ENCODE results near the gene SLC15A5.

Gene SLC15A5

DNA sequence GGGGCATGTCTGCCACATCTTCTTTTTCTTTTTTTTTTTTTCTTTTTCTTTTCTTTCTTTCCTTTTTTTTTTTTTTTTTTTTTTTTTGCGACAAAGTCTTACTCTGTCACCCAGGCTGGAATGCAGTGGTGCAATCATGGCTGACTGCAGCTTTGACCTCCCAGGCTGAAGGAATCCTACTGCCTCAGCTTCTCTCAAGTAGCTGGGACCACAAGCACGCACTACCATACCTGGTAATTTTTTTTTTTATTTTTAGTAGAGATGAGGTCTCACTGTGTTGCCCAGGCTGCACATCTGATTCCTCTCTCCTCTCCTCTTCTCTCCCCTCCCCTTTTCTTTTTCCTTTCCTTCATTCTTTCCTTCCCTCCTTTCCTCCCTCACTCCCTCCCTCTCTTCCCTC is 18.5 kb downstream of the SLC15A5 start:
- TF ChIP-seq, protein P1, sequence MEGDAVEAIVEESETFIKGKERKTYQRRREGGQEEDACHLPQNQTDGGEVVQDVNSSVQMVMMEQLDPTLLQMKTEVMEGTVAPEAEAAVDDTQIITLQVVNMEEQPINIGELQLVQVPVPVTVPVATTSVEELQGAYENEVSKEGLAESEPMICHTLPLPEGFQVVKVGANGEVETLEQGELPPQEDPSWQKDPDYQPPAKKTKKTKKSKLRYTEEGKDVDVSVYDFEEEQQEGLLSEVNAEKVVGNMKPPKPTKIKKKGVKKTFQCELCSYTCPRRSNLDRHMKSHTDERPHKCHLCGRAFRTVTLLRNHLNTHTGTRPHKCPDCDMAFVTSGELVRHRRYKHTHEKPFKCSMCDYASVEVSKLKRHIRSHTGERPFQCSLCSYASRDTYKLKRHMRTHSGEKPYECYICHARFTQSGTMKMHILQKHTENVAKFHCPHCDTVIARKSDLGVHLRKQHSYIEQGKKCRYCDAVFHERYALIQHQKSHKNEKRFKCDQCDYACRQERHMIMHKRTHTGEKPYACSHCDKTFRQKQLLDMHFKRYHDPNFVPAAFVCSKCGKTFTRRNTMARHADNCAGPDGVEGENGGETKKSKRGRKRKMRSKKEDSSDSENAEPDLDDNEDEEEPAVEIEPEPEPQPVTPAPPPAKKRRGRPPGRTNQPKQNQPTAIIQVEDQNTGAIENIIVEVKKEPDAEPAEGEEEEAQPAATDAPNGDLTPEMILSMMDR (IDR thresholded peaks at IDR 0.05; ENCODE audit: insufficient read depth, low read length, poor library complexity, severe bottlenecking): no peak
- TF ChIP-seq EZH2phosphoT487 (conservative IDR thresholded peaks at IDR 0.05; ENCODE audit: low read length): no peak

GRCh38 chr12:16246264-16246663 is 31.2 kb downstream of the SLC15A5 start:
- TF ChIP-seq EZH2phosphoT487 (conservative IDR thresholded peaks at IDR 0.05; ENCODE audit: low read length): no peak
- TF ChIP-seq, protein P1 (IDR thresholded peaks at IDR 0.05; ENCODE audit: insufficient read depth, low read length, poor library complexity, severe bottlenecking): no peak
- Histone ChIP-seq H3K79me2 (ENCODE audit: insufficient read depth, low read length) (no peaks in the 10 kb centered on the region), H4K20me1 (ENCODE audit: low read depth, low read length) (no peaks in the 10 kb centered on the region), H3K4me3 (ENCODE audit: insufficient read depth, low read length, poor library complexity, severe bottlenecking) (no peak overlapping the region), H3K9me2 (replicated peaks; ENCODE audit: insufficient read depth, low read length) (no peaks in the 10 kb centered on the region), H3F3A (ENCODE audit: insufficient read depth) (no peaks in the 10 kb centered on the region), H3K4me2 (ENCODE audit: low read depth, low read length, poor library complexity, severe bottlenecking) (no peak overlapping the region), H3K9me3 (ENCODE audit: insufficient read depth, low read length) (0 out of 2 replicates have a peak, but pooled peaks cover 4% of the 10 kb centered on the region), H3K27ac (ENCODE audit: low read depth, low read length) (no peak overlapping the region), H3K36me3 (ENCODE audit: low read length) (no peaks in the 10 kb centered on the region), H2AFZ (ENCODE audit: low read depth, low read length, severe bottlenecking) (no peak overlapping the region), H3K27me3 (ENCODE audit: low read length) (no peaks in the 10 kb centered on the region), H3K9ac (ENCODE audit: low read length) (no peak overlapping the region)

More for the DNA sequence above, 18.5 kb downstream of the SLC15A5 start:
- Histone ChIP-seq H3K4me2 (ENCODE audit: low read depth, low read length, poor library complexity, severe bottlenecking) (no peak overlapping the region), H3F3A (ENCODE audit: insufficient read depth) (no peaks in the 10 kb centered on the region), H3K9me2 (replicated peaks; ENCODE audit: insufficient read depth, low read length) (no peaks in the 10 kb centered on the region), H3K9ac (ENCODE audit: low read length) (no peak overlapping the region), H3K27me3 (ENCODE audit: low read length) (no peaks in the 10 kb centered on the region), H3K4me3 (ENCODE audit: insufficient read depth, low read length, poor library complexity, severe bottlenecking) (no peak overlapping the region), H3K9me3 (ENCODE audit: insufficient read depth, low read length) (no peaks in the 10 kb centered on the region), H3K79me2 (ENCODE audit: insufficient read depth, low read length) (no peaks in the 10 kb centered on the region), H3K36me3 (ENCODE audit: low read length) (no peaks in the 10 kb centered on the region), H3K27ac (ENCODE audit: low read depth, low read length) (no peak overlapping the region), H4K20me1 (ENCODE audit: low read depth, low read length) (no peaks in the 10 kb centered on the region), H2AFZ (ENCODE audit: low read depth, low read length, severe bottlenecking) (no peak overlapping the region)

- H3K79me2 ChIP-seq (ENCODE audit: insufficient read depth, low read length): no peaks in the 10 kb centered on the region
- no peaks in the 10 kb centered on the region for H3K9me2 ChIP-seq (replicated peaks; ENCODE audit: insufficient read depth, low read length)
- no peaks in the 10 kb centered on the region for H3F3A ChIP-seq (ENCODE audit: insufficient read depth)
- H3K27me3 ChIP-seq (ENCODE audit: low read length): no peaks in the 10 kb centered on the region
- no peak overlapping the region for H3K4me3 ChIP-seq (ENCODE audit: insufficient read depth, low read length, poor library complexity, severe bottlenecking)
- H3K4me2 ChIP-seq (ENCODE audit: low read depth, low read length, poor library complexity, severe bottlenecking): no peak overlapping the region
- no peak overlapping the region for H2AFZ ChIP-seq (ENCODE audit: low read depth, low read length, severe bottlenecking)
- TF ChIP-seq EZH2phosphoT487 (conservative IDR thresholded peaks at IDR 0.05; ENCODE audit: low read length): no peak
- TF ChIP-seq, protein P1 (IDR thresholded peaks at IDR 0.05; ENCODE audit: insufficient read depth, low read length, poor library complexity, severe bottlenecking): no peak
- no peak overlapping the region for H3K27ac ChIP-seq (ENCODE audit: low read depth, low read length)
- H3K9me3 ChIP-seq (ENCODE audit: insufficient read depth, low read length): 0 out of 2 replicates have a peak, but pooled peaks cover 4% of the 10 kb centered on the region
- no peak overlapping the region for H3K9ac ChIP-seq (ENCODE audit: low read length)
- H4K20me1 ChIP-seq (ENCODE audit: low read depth, low read length): no peaks in the 10 kb centered on the region
- no peaks in the 10 kb centered on the region for H3K36me3 ChIP-seq (ENCODE audit: low read length)
These were observed 32.3 kb downstream of the SLC15A5 start for GRCh38 chr12:16245209-16245608.
